Sigmoid colon (tissue), 7 donors: ENCODE results near the gene MAP3K7. TPM values are rescaled to one million over a fixed set of nuclear protein-coding genes. Genes with fewer than 3 reads are reported as not detected.

Experiments used
- DNase-seq: peaks from one replicate; pipeline ENCODE4 v3.0.0-alpha.2; 2019
- H3K27ac ChIP-seq, 4 donors: fragments of 200-600 bp; sonication (generic); one replicate each; pipeline ENCODE4 v1.5.1; 2016 to 2019; ENCODE audit warnings: mild to moderate bottlenecking in 1 of 4
- H3K27me3 ChIP-seq, 3 donors: fragments of 200-600 bp; sonication (generic); one replicate each; pipeline ENCODE4 v1.5.1; 2019; ENCODE audit warnings: mild to moderate bottlenecking in 1 of 3
- H3K36me3 ChIP-seq, 4 donors: fragments of 200-600 bp; sonication (generic); one replicate each; pipeline ENCODE4 v1.5.1; 2016 to 2019
- H3K4me1 ChIP-seq, 4 donors: fragments of 200-600 bp; sonication (generic); one replicate each; pipeline ENCODE4 v1.5.1; 2017 to 2019
- H3K4me3 ChIP-seq, 4 donors: fragments of 200-600 bp; sonication (generic); one replicate each; pipeline ENCODE4 v1.5.1; 2017 to 2019; ENCODE audit warnings: mild to moderate bottlenecking in 2 of 4, moderate library complexity in 1 of 4
- H3K9me3 ChIP-seq, 4 donors: fragments of 200-600 bp in 3 of 4; sonication (generic) in 3 of 4; one replicate each; pipeline versions ENCODE4 v1.5.1 to v1.6.1; 2013 to 2019
- CTCF ChIP-seq, 4 experiments: fragments of 450-650 bp in 3 of 4; fragments of 200-600 bp in 1 of 4; IDR thresholded peaks; one replicate each; pipeline ENCODE4 v1.5.1; 2016 to 2019; ENCODE audit warnings: antibody characterized with exemption in 4 of 4, mild to moderate bottlenecking in 3 of 4, moderate library complexity in 2 of 4
- EP300 ChIP-seq, 4 donors: sonication (generic); formaldehyde crosslinking; IDR thresholded peaks; one replicate each; pipeline ENCODE4 v1.6.1; 2017; ENCODE audit warnings: antibody characterized with exemption in 4 of 4
- POLR2A ChIP-seq, 2 donors: fragments of 450-650 bp; IDR thresholded peaks; one replicate each; pipeline ENCODE4 v1.6.1; 2016; ENCODE audit warnings: antibody characterized with exemption in 2 of 2, mild to moderate bottlenecking in 2 of 2, moderate library complexity in 2 of 2
- POLR2AphosphoS5 ChIP-seq, 4 donors: sonication (generic); formaldehyde crosslinking; IDR thresholded peaks; one replicate each; pipeline ENCODE4 v1.6.1; 2017; ENCODE audit warnings: antibody characterized with exemption in 4 of 4
- WGBS, 2 donors: extraction: QIAGEN DNeasy Blood & Tissue Kit; methylation state at CpG; one replicate each; pipeline ENCODE4 v1.1.7; 2013; 5-methylcytosine and 5-hydroxymethylcytosine counted together
- intact Hi-C: fragments of 100-400 bp; cut with DNase I; formaldehyde crosslinking; loops from one replicate; pipeline ENCODE4 v1.15.1; 2023
- polyA plus RNA-seq, 3 donors: library from polyadenylated mRNA; stranded (reverse); fragments of 200-250 nt; gene quantifications; one replicate each; pipeline ENCODE4 v1.2.3, GENCODE V29; 2013
- total RNA-seq, 4 donors: library from RNA; depleted of rRNA; stranded (reverse); fragments of >200 nt; gene quantifications; one replicate each; pipeline ENCODE4 v1.1.0, GENCODE V29; 2016
- donor health status: healthy with polysubstance abuse.
- donor health status: Bipolar disorder and iron deficiency.
- donor health status: healthy.

Gene MAP3K7
- total and polyA plus RNA-seq, 7 donors: 7.9 to 25.3 (median 21.2) TPM

- Histone ChIP-seq H3K9me3 (no peaks in the 10 kb centered on the region), H3K27me3 (no peaks in the 10 kb centered on the region), H3K36me3 (no peaks in the 10 kb centered on the region), H3K27ac (no peak overlapping the region), H3K4me3 (no peak overlapping the region), H3K4me1 (peaks cover 0 to 5% (median 2%) of the 10 kb centered on the region in 4 donors)
- TF ChIP-seq POLR2AphosphoS5 (IDR thresholded peaks at IDR 0.05) (no peak), EP300 (IDR thresholded peaks at IDR 0.05) (no peak), POLR2A (IDR thresholded peaks at IDR 0.05) (no peak), CTCF (IDR thresholded peaks at IDR 0.05) (no peak)
- intact Hi-C loops: loop anchor here (5.0 kb wide), 1 partner anchor 196 kb away; no protein-coding TSS in a partner anchor
- 90 to 92% methylated on average over 8 of the region's 8 CpGs for WGBS, 2 donors
- no peak for DNase-seq
Observed at GRCh38 chr6:90483116-90483839, 103.6 kb downstream of the MAP3K7 start.

GRCh38 chr6:90480666-90481065 is 106.2 kb downstream of the MAP3K7 start:
- no peaks in the 10 kb centered on the region for H3K27me3 ChIP-seq
- TF ChIP-seq POLR2A (IDR thresholded peaks at IDR 0.05): no peak
- no peak for TF ChIP-seq POLR2AphosphoS5 (IDR thresholded peaks at IDR 0.05)
- TF ChIP-seq CTCF (IDR thresholded peaks at IDR 0.05): no peak
- TF ChIP-seq EP300 (IDR thresholded peaks at IDR 0.05): no peak
- intact Hi-C loops: loop anchor here (5.0 kb wide), 1 partner anchor 193 kb away; no protein-coding TSS in a partner anchor

GRCh38 chr6:90479603-90479926 is 107.3 kb downstream of the MAP3K7 start:
- Histone ChIP-seq H3K27me3 (no peaks in the 10 kb centered on the region), H3K4me1 (peaks cover 0 to 5% (median 2%) of the 10 kb centered on the region in 4 donors), H3K9me3 (no peaks in the 10 kb centered on the region), H3K4me3 (no peak overlapping the region), H3K36me3 (no peaks in the 10 kb centered on the region), H3K27ac (no peak overlapping the region)
- 75 to 88% methylated on average over 1 of the region's 1 CpG for WGBS, 2 donors
- intact Hi-C loops: loop anchor here (1.0 to 5.0 kb wide), 4 partner anchors 87 to 539 kb away; partner anchors contain the start of gene BACH2
- no peak for DNase-seq
- TF ChIP-seq POLR2A (IDR thresholded peaks at IDR 0.05): no peak
- no peak for TF ChIP-seq CTCF (IDR thresholded peaks at IDR 0.05)

More at GRCh38 chr6:90480666-90481065, 106.2 kb downstream of the MAP3K7 start:
- no peak overlapping the region for H3K27ac ChIP-seq
- H3K4me3 ChIP-seq: no peak overlapping the region
- DNase-seq: no peak
- WGBS, 2 donors: 90 to 95% methylated on average over 4 of the region's 4 CpGs
- no peaks in the 10 kb centered on the region for H3K9me3 ChIP-seq
- no peaks in the 10 kb centered on the region for H3K36me3 ChIP-seq
- peaks cover 0 to 5% (median 2%) of the 10 kb centered on the region in 4 donors for H3K4me1 ChIP-seq

- DNase-seq: peak; percentile 95
- no peaks in the 10 kb centered on the region for H3K27me3 ChIP-seq
- H3K4me1 ChIP-seq: peaks cover 0 to 5% (median 2%) of the 10 kb centered on the region in 4 donors
- H3K4me3 ChIP-seq: no peak overlapping the region
- H3K27ac ChIP-seq: peak overlapping the region in 1 of 4 donors; percentile 19
- TF ChIP-seq POLR2AphosphoS5 (IDR thresholded peaks at IDR 0.05) (peak in 1 of 4 donors; percentile 46), CTCF (IDR thresholded peaks at IDR 0.05) (peak; percentile 67 to 89 (median 80)), EP300 (IDR thresholded peaks at IDR 0.05) (no peak)
- no peaks in the 10 kb centered on the region for H3K9me3 ChIP-seq
- intact Hi-C loops: loop anchor here (1.0 to 5.0 kb wide), 4 partner anchors 86 to 539 kb away; partner anchors contain the start of gene BACH2
- H3K36me3 ChIP-seq: no peaks in the 10 kb centered on the region
- WGBS, 2 donors: 42 to 43% methylated on average over 15 of the region's 15 CpGs
Observed at GRCh38 chr6:90478789-90479602, 107.9 kb downstream of the MAP3K7 start.
